ENCODE measurements around the gene ADCY9.
"Not testable (repeated sequence)": the region's sequence is repeated elsewhere in the genome, so short reads cannot be mapped to it uniquely, and the experiment has no call there.

ADCY9 gene

DNA sequence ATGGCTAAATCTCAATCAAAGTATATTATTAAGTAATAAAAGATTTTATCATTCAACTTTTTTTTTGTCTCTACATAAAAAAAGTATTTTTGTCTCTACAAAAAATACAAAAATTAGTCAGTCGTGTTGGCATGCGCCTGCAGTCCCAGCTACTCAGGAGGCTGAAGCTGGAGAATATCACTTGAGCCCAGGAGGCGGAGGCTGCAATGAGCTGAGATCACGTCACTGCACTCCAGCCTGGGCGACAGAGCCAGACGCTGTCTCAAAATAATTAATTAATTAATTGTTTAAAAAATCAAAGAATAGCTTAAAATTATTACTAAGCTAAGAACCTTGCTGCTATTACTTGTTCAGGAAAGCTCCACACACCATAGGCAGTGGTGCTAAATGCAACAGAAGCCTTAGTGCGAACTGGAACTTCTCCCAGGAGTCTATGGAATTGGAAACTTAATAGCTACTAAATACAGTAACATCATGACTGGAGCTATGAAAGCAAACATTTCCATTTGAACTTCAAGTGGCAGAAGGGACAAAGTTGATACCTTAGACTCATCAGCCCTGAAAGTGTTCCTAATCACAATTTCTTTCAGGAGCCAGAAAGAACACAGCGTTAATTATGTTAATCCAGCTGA lies 22.6 kb downstream of the ADCY9 start:
- DNase-seq (ENCODE audit: low read depth), result no peak

DNA sequence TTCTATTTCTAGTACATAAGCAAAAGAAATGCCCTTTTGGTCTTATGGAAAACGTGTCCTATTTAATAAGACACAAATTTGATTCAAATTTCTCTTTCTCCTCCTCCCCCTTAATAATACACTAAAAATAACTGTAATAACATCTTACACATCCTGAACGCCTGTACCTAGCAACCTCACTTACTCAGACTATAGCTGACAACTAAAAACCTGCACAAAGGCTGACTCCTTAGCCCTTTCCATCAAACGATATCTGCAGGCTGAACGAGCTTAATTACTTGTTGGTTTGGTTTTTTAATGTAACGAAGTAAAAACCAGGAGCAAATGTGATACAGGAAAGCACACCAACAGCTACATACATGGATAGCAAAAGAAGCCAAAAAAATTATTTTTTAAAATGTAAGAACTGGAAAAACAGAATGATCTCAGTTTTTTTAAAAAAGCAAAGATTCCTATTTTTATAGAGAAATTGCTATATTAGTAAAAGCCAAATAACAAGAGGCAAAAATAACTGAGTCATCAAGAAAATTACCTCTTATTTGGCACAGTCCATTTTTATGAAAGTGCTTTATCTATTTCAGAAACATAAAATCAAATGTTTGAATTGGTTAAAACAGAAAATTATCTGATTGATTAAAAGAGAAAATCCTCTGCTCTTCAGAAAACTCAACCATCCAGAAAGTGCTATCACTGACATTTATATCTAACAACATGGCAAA lies 23.5 kb downstream of the ADCY9 start:
- no peak for DNase-seq (ENCODE audit: low read depth)

DNA sequence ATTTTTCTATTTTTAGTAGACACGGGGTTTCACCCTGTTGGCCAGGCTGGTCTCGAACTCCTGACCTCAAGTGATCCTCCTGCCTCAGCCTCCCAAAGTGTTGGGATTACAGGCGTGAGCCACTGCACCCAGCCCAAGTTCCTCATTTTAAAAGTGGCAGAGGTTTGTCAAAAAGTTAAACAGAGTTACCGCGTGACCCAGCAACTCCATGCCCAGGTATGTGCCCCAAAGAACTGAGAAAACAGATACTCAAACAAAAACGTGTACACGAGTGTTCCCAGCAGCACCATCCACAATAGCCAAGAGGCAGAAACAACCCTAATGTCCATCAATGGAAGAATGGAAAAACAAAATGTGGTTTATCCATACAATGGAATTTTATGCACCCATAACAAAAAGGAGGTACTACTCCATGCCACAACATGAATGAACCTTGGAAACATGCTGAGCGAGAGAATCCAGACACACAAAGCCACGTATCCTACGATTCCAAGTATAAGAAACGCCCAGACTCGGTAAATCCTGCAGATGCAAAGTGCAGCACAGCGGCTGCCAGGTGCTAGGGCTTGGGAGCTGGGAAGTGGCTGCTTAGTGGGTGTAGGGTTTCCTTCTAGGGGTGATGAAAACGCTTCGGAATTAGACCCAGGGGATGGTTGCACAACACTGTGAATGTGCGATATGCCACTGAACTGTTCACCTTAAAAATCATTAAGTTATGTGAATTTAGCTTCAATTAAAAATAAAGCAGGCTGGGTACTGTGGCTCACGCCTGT lies 24.8 kb downstream of the ADCY9 start:
- DNase-seq (ENCODE audit: low read depth), result no peak

DNA sequence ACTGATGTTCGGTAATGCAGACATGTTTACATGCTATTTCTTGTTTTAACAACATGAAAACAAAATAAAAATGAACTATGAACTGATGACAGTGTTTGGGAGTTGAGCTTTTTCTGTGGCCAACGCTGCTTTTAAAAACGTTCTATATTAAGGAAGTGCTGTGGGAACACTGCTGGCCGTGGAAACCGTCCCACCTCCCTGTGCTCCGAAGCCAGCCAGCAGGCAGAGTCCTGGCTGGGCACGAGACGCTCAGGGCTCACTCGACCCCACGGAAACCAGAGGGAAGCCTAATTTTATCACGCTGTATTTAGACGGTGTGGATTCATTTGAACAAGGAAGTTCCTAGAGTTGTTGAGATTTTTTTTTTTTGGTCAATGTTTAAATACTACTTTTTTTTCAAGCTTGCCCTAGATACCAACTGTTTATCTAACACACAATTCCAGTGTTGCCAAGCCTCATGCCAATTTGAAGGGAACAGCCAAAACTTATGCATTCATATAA lies 25.8 kb downstream of the ADCY9 start:
- no peak for DNase-seq (ENCODE audit: low read depth)

DNA sequence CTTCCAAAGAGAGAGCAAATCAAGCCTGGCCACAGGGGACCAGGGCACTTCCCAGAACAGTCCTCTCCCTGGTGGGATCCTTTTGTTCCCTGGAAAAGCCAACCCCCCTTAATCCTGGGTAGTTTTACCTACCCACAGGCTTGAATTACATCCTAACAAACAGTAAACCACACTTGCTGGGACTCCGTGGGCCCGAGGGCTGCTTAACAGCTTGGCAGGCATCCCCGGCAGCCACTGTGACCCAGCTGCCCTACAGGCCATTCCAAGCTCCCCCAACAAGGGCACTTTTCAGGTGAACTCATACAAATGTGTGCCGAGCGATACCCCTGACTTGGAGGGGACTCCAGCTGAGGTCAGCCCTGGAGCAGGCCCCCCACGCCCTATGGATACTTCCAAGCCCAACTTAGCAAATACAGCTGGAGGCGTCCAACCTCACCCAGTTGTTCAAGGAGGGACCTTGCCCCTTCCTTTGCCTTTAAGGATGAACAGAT lies 26.4 kb downstream of the ADCY9 start:
- DNase-seq (ENCODE audit: low read depth), result no peak

DNA sequence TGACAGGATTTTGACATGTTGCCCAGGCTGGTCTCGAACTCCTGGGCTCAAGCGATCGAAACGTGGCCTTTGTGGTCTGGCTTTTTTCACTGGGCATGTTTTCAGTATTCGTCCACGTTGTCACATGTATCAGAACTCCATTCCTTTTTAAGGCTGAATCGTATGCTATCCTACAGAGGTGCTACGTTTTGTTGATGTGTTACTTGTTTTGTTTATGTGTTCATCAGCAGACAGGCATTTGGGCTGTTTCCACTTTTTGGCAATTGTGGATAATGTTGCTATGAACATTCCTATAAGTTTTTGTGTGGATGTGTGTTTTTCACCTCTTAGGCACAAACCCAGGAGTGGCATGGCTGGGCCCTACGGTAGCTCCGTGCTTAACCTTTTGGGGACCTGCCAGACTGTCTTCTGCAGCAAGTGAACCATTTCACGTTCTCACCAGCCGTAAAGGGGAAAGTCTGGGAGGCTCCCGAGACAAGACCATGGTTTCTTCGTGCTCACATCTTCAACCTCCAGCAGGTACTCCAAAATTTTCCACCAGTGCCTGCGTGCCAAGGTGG lies 26.9 kb downstream of the ADCY9 start:
- DNase-seq (ENCODE audit: low read depth), result no peak

DNA sequence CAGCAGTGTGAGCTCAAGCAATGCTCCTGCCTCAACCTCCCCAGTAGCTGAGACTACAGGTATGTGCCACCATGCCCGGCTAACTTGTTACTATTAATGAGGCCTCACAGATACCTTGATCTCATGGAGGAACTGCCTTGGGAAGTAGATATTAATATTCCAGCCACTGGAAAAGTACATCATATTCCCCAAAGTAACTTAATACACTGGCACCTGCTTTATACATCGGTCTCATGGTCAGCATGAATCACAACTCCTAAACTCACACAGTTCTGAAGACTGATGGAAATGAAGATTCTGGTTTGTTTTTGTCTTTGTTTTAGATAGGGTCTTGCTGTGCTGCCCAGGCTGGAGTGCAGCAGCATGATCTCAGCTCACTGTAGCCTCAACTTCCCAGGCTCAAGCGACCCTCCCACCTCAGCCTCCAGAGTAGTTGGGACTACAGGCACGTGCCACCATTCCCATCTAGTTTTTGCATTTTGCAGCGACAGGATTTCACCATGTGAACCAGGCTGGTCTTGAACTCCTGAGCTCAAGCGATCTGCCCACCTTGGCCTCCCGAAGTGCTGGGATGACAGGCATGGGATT lies 28.2 kb downstream of the ADCY9 start:
- no peak for DNase-seq (ENCODE audit: low read depth)

DNA sequence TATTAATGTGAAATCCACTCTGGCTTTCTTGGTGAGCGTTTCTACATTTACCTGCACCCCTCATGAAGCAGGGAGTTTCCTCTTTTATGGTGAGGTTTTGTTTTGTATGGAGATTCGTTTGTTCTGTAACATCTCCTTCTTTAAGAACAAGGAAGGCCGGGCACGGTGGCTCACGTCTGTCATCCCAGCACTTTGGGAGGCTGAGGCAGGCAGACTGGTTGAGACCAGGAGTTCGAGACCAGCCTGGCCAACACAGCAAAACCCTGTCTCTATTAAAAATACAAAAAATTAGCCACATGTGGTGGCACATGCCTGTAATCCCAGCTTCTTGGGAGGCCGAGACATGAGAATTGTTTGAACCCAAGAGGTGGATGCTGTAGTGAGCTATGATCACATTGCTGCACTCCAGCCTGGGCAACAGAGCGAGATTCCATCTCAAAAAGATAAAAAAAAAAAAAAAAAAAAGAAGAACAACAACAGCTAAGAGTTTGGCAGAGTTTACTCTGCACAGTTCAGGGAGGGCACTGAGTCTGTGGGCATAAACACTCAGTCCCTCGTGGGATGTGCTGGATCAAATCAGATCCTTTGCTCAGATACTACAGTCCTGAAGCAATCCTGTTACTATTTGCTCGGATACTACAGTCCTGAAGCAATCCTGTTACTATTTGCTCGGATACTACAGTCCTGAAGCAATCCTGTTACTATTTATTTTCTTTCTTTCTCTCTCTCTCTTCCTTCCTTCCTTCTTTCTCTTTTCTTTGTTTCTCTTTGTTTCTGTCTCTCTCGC lies 28.9 kb downstream of the ADCY9 start:
- DNase-seq (ENCODE audit: low read depth), result peak; percentile 52

DNA sequence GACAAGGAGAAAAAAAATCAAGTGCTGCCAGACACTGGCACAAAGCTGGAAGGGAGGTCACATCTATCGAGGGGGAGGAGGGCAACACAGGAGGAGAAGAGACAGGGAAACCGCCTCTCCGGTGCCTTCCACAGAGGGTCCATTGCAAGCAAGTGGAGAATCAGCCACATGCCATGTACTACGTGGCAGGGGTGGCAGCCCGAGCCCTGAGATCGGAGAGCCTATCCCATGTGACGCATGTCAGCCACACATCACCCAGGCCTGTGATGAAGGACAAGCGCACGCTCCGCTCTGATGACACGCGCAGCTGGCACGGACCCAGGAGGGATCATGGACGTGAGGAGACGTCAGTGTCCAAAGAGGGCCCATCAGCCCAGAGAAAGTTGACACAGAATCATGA lies 30.1 kb downstream of the ADCY9 start:
- DNase-seq (ENCODE audit: low read depth), result no peak

DNA sequence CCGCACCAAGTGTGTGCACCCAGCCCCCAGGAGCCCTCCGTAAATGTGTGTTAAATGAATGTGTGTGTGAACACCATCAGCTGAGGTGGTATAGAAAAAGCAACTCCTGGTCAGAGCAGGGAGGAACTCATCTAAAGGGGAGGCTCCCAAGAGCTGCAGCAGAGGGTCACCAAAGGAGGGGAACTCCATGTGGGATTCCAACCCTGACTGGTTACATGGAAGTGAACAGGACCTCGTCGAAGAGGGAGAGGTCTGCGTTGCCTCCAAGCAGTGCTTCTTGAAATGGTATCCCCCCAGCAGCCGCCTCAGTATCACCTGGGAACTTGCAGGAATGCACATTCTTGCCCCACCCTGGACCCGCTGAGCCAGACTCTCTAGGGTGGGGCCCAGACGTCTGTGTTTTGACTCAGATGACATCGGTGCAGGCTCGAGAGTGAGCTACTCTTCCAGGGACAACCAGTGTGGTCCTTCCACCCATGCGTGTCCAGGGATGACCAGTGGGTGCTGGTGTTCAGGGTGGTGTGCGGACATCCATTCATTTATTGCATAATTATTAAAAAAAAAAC lies 30.8 kb downstream of the ADCY9 start:
- DNase-seq (ENCODE audit: low read depth), result no peak

DNA sequence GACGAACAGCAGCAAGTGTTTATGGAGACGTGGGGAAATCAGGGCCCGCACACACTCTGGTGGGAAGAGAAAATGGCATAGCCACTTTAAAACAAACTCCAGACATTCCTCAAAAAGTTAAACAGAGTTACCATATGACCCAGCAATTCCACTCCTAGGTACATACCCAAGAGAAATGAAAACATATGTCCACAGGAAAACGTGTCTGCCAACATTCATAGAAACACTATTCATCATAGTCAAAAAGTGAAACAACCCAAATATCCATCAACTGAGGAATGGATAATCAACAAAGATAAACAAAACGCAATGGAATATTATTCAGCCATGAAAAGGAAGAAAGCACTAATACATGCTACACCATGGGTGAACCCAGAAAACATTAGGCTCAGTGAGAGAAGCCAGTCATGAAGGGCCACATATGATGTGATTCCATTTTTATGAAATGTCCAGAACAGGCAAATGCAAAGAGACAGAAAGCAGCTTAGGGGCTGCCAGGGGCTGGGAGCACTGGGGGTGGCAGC lies 32.8 kb downstream of the ADCY9 start:
- no peak for DNase-seq (ENCODE audit: low read depth)

DNA sequence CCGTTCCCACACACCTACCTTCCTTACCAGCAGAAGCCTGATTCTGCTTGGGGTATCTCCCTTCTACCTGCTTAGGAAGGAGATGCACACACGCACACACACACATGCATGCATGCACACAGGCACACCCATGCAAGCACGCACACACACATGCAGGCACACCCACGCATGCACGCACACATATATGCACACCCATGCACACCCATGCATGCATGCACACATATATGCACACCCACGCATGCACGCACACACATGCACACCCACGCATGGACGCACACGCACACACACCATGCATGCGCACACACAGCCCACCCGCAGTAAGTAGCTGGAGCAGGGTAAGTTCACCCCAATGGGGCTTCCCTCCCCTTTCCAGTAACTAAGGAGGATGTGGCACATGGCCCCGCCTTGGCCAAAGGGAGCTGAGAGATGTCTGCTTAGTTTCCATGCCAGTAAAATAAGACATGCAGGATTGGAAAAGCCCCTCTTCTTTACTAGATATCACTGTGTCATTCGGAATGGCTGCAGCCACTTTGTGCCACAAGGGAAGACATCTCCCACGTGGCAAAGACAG lies 33.7 kb downstream of the ADCY9 start:
- DNase-seq (ENCODE audit: low read depth), result no peak

DNA sequence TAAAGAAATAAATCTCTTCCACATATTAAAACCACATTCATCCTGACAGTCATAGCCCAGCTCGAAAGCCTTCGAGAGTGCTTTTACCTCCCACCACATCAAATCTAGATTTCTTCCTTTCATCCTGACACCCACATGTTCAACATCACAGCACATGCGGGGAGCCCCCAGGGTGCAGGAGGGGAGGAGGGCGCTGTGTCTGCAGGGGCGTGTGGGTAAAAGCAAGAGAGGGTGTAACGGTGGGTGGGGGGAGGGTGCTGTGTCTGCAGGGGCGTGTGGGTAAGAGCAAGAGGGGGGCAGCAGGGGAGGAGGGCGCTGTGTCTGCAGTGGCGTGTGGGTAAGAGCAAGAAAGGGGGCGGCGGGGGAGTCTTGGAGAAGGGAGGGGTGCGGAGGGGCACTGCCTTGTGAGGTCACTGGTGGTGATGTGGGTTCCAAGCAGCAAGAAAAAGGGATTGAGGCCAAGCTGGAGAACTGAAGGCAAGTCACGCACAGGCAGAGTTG lies 34.7 kb downstream of the ADCY9 start:
- peak; percentile 39 for DNase-seq (ENCODE audit: low read depth)

DNA sequence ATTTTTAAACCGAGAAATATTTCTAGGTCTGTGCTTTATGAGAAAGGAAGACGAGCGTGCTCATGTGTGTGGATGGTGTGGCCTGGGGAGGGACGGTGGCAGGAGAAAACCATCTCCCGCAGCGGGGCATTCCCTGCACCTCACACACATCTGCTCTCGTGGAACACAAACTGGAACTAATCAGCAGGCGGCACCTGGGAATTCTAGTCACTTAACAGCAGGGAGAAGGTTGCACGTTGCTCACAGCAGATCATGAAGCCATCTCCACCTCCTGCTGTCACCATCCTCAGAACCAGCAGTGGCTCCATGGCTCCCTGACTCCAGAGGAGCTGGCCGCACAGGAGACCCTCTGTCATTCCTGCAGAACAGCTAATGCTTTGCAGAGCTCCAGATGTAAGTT lies 35.2 kb downstream of the ADCY9 start:
- no peak for DNase-seq (ENCODE audit: low read depth)

DNA sequence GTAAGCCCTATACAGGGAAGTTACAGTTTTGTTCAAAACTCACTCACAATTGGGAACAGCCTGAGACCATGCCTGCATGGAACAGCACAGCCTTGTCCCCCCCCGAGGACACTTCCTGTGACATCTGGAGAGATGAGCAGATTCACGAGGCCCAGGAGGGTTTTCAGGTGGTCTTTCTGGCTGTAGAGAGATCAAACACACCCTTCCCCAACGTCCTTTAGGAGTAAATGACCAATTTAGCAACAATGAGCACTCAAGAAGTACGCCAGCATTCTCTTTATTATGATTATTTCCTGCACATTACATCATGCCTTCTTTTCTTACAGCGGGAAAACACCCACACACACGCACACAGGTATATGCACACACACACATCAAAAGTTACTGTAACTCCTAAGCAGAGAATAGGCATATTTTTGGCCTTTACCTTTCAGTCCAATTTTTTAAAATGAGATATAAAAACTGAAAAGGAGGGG lies 39.0 kb downstream of the ADCY9 start:
- no peak for DNase-seq (ENCODE audit: low read depth)

DNA sequence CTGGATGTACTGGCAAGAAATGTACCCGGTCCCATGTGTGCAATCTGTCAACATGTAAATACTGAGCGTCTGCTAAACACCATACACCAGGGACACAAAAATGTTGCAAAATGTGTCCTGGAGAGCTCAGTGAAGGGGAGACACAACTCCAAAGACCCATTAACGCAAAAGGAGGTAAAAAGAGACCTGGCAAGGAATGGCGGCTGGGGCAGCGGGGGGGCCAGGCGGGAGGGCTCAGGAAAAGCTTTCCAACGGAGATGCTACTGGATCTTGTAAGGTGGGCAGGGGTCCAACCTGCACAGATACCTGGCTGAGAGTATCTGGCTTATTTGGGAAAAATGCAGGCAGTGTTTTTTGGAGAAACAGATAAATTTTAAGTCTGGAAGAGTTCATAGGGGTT lies 40.7 kb downstream of the ADCY9 start:
- DNase-seq (ENCODE audit: low read depth), result no peak

DNA sequence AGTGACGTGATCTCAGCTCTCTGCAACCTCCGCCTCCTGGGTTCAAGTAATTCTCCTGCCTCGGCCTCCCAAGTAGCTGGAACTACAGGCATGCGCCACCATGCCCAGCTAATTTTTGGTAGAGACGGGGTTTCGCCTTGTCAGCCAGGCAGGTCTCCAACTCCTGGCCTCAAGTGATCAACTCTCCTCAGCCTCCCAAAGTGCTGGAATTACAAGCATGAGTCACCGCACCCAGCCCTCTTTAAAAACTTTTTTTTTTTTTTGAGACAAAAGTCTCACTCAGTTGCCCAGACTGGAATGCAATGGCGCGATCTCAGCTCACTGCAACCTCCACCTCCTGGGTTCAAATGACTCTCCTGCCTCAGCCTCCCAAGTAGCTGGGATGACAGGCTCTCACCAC lies 43.1 kb downstream of the ADCY9 start:
- not testable (repeated sequence) for DNase-seq (ENCODE audit: low read depth)

DNA sequence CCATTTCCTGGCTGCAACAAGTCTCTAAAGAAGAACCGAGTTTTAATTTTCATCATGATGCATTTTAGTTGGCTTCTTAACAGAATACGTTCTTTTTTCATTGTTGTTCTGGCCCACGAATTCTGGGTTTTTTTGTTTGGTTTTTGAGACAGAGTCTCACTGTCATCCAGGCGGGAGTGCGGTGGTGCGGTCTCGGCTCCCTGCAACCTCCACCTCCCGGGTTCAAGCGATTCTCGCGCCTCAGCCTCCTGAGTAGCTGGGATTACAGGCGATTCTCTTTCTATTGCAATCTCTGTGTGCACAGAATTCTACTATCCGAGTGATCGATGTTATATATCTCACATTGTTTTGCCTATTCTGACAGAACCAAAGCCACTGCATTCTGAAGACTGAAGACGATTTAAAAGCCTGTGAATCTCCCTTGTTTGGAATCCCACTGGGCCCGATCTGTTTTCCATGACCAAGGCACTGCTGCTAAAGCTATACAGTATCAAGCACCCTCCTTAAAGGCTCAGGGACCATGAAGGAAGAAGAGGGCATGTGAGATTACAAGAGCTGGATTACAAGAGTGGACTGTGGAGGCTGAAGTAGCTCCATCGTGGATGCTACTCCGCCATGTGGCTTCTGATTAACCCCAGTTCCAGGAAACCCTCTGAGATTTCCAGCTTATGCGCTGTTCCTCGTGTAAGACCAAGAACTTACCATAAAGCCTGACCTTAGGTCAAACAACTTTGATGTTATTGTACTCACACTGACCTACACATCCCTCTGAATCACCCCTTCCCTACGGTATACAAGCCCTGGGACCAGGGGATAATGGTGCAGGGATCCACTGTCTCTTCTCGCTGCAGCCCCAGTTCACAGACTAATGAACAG lies 44.3 kb downstream of the ADCY9 start:
- DNase-seq (ENCODE audit: low read depth), result no peak

DNA sequence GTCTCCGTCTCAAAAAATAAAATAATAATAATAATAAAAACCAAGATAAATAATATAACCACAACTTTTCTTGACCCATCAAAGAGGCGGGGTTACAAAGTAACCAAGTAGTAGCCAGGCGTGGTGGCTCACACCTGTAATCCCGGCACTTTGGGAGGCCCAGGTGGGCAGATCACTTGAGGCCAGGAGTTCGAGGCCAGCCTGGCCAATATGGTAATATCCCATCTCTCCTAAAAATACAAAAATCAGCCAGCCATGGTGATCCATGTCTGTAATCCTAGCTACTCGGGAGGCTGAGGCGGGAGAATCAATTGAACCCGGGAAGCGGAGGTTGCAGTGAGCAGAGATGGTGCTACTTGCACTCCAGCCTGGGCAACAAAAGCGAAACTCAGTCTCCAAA lies 45.3 kb downstream of the ADCY9 start:
- no peak for DNase-seq (ENCODE audit: low read depth)

All from fibroblast of gingiva (primary cell).